Measurements from ENCODE around the gene C7.
A peak's percentile ranks its signal among the peaks of the same experiment; 100 is the strongest.
"Not testable (repeated sequence)": the region's sequence is repeated elsewhere in the genome, so short reads cannot be mapped to it uniquely, and the experiment has no call there.

C7 gene

DNA sequence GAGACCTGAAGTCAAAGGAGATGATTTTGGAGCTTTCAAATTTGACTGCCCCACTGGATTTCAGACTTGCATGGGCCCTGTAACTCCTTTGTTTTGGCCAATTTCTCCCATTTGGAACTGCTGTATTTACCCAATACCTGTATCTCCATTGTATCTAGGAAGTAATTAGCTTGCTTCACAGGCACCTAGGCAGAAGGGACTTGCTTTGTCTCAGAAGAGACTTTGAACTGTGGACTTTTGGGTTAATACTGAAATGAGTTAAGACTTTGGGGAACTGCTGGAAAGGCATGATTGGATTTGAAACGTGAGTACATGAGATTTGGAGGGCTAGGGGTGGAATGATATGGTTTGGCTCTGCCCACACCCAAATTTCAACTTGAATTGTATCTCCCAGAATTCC lies 26.2 kb upstream of the C7 start:
- not testable (repeated sequence) for H3K4me3 ChIP-seq (ENCODE audit: low read depth, low read length); H3K4me1 ChIP-seq (ENCODE audit: control insufficient read depth, insufficient read depth, low read length); H3K9ac ChIP-seq (ENCODE audit: low read depth, low read length); H3K36me3 ChIP-seq (ENCODE audit: control insufficient read depth, insufficient read depth, low read length); H3K27me3 ChIP-seq (ENCODE audit: control insufficient read depth, insufficient read depth, low read length); H3K9me3 ChIP-seq (ENCODE audit: control insufficient read depth, insufficient read depth, low read length)

DNA sequence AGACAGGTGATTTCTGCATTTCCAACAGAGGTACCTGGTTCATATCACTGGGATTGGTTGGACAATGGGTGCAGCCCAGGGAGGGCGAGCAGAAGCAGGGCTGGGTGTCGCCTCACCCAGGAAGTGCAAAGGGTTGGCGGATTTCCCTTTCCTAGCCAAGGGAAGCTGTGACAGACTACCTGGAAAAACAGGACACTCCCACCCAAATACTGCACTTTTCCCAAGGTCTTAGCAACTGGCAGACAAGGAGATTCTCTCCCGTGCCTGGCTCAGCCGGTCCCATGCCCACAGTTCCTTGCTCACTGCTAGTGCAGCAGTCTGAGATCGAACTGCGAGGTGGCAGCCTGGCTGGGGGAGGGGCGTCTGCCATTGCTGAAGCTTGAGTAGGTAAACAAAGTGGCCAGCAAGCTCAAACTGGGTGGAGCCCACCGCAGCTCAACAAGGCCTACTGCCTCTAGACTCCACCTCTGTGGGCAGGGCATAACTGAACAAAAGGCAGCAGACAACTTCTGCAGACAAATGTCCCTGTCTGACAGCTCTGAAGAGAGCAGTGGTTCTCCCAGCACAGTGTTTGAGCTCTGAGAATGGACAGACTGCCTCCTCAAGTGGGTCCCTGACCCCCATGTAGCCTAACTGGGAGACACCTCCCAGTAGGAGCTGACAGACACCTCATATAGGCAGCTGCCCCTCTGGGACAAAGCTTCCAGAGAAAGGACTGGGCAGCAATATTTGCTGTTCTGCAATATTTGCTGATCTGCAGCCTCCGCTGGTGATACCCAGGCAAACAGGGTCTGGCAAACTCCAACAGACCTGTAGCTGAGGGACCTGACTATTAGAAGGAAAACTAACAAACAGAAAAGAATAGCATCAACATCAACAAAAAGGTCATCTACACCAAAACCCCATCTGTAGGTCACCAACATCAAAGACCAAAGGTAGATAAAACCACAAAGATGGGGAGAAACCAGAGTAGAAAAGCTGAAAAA lies 13.6 kb upstream of the C7 start:
- Histone ChIP-seq H3K4me3 (ENCODE audit: low read depth, low read length) (peak overlapping the region; percentile 39), H3K9ac (ENCODE audit: low read depth, low read length) (peak overlapping the region; percentile 47)
- not testable (repeated sequence) for H3K36me3 ChIP-seq (ENCODE audit: control insufficient read depth, insufficient read depth, low read length); H3K4me1 ChIP-seq (ENCODE audit: control insufficient read depth, insufficient read depth, low read length); H3K27me3 ChIP-seq (ENCODE audit: control insufficient read depth, insufficient read depth, low read length); H3K9me3 ChIP-seq (ENCODE audit: control insufficient read depth, insufficient read depth, low read length)

- H3K36me3 ChIP-seq (ENCODE audit: control insufficient read depth, insufficient read depth, low read length), result no peaks in the 10 kb centered on the region
- H3K4me3 ChIP-seq (ENCODE audit: low read depth, low read length), result no peak overlapping the region
- H3K9me3 ChIP-seq (ENCODE audit: control insufficient read depth, insufficient read depth, low read length), result no peaks in the 10 kb centered on the region
- no peaks in the 10 kb centered on the region for H3K4me1 ChIP-seq (ENCODE audit: control insufficient read depth, insufficient read depth, low read length)
- H3K9ac ChIP-seq (ENCODE audit: low read depth, low read length), result no peak overlapping the region
- no peaks in the 10 kb centered on the region for H3K27me3 ChIP-seq (ENCODE audit: control insufficient read depth, insufficient read depth, low read length)
These were observed 4.9 kb upstream of the C7 start for GRCh38 chr5:40904205-40904993.

GRCh38 chr5:40904994-40905306 lies 4.3 kb upstream of the C7 start:
- Histone ChIP-seq H3K4me1 (ENCODE audit: control insufficient read depth, insufficient read depth, low read length) (no peaks in the 10 kb centered on the region), H3K9ac (ENCODE audit: low read depth, low read length) (no peak overlapping the region), H3K9me3 (ENCODE audit: control insufficient read depth, insufficient read depth, low read length) (no peaks in the 10 kb centered on the region), H3K36me3 (ENCODE audit: control insufficient read depth, insufficient read depth, low read length) (no peaks in the 10 kb centered on the region), H3K27me3 (ENCODE audit: control insufficient read depth, insufficient read depth, low read length) (no peaks in the 10 kb centered on the region), H3K4me3 (ENCODE audit: low read depth, low read length) (no peak overlapping the region)

GRCh38 chr5:40906351-40906751 lies 2.9 kb upstream of the C7 start:
- Histone ChIP-seq H3K9ac (ENCODE audit: low read depth, low read length) (no peak overlapping the region), H3K9me3 (ENCODE audit: control insufficient read depth, insufficient read depth, low read length) (no peaks in the 10 kb centered on the region), H3K36me3 (ENCODE audit: control insufficient read depth, insufficient read depth, low read length) (no peaks in the 10 kb centered on the region), H3K27me3 (ENCODE audit: control insufficient read depth, insufficient read depth, low read length) (no peaks in the 10 kb centered on the region), H3K4me1 (ENCODE audit: control insufficient read depth, insufficient read depth, low read length) (no peaks in the 10 kb centered on the region), H3K4me3 (ENCODE audit: low read depth, low read length) (no peak overlapping the region)

DNA sequence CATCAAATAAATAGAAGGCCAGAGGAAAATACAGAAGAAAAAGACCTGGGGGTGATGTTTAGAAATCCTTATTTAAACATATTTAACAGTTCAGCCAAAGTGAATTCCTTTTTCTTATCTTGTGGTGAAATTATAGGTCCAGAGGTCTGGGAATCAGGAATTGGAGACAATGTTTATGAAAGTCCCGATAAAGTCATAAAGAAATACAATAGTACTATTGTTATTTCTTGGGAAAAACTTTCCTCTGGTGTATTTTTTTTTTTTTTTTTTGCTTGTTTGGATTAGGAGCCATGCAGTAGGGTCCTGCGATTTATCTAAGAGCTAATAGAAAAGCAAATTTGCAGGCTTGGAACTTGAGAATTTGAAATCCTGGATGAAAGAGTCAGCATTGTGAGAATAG lies 426 bp downstream of the C7 start:
- Histone ChIP-seq H3K9ac (ENCODE audit: low read depth, low read length) (no peak overlapping the region), H3K27me3 (ENCODE audit: control insufficient read depth, insufficient read depth, low read length) (no peaks in the 10 kb centered on the region)

DNA sequence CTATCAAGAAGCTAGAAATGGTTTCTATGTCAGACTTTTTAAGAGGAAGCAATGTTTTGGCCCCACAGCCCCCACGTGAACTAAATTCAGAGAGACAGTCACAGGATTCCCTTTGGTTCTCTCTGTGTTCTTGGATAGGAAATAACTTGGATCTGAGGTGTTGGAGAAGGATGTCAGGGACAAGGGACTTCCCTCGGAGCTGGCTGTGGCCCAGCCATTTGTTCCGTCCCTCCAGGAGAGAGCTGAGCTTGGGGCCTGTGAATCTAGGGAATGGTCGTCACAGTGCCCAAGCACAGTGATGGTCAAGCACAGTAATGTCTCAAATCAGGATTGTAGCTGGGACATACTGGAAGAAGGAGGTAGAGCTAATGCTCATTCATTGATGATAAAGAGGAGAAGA lies 2.0 kb downstream of the C7 start:
- Histone ChIP-seq H3K4me1 (ENCODE audit: control insufficient read depth, insufficient read depth, low read length) (peaks cover 4% of the 10 kb centered on the region), H3K4me3 (ENCODE audit: low read depth, low read length) (no peak overlapping the region)

More for the DNA sequence above, 426 bp downstream of the C7 start:
- Histone ChIP-seq H3K4me1 (ENCODE audit: control insufficient read depth, insufficient read depth, low read length) (no peaks in the 10 kb centered on the region), H3K4me3 (ENCODE audit: low read depth, low read length) (no peak overlapping the region), H3K9me3 (ENCODE audit: control insufficient read depth, insufficient read depth, low read length) (no peaks in the 10 kb centered on the region), H3K36me3 (ENCODE audit: control insufficient read depth, insufficient read depth, low read length) (no peaks in the 10 kb centered on the region)

DNA sequence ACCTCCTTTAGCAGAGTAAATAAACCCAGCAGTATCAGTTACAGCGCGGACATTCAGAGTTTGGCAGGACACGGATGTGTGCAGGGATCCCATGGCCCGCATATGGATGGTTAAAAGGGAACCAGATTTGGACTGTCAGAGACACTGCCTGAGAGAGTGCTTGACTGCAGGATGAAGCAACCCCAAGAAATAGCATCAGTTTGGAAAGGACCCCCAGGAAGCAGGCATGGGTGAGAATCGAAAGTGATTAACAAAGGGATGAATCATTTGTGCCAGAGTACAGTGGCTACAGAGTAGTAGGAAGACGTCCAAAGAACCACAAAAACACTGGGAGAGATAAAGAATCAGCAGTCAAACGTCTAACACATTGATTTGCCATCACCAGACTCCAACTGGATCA lies 5.5 kb downstream of the C7 start:
- Histone ChIP-seq H3K36me3 (ENCODE audit: control insufficient read depth, insufficient read depth, low read length) (no peaks in the 10 kb centered on the region), H3K27me3 (ENCODE audit: control insufficient read depth, insufficient read depth, low read length) (no peaks in the 10 kb centered on the region), H3K4me1 (ENCODE audit: control insufficient read depth, insufficient read depth, low read length) (peaks cover 4% of the 10 kb centered on the region), H3K9me3 (ENCODE audit: control insufficient read depth, insufficient read depth, low read length) (no peaks in the 10 kb centered on the region), H3K4me3 (ENCODE audit: low read depth, low read length) (no peak overlapping the region), H3K9ac (ENCODE audit: low read depth, low read length) (no peak overlapping the region)

More for the DNA sequence above, 2.0 kb downstream of the C7 start:
- H3K9ac ChIP-seq (ENCODE audit: low read depth, low read length), result no peak overlapping the region
- no peaks in the 10 kb centered on the region for H3K27me3 ChIP-seq (ENCODE audit: control insufficient read depth, insufficient read depth, low read length)
- H3K36me3 ChIP-seq (ENCODE audit: control insufficient read depth, insufficient read depth, low read length), result no peaks in the 10 kb centered on the region
- H3K9me3 ChIP-seq (ENCODE audit: control insufficient read depth, insufficient read depth, low read length), result no peaks in the 10 kb centered on the region

DNA sequence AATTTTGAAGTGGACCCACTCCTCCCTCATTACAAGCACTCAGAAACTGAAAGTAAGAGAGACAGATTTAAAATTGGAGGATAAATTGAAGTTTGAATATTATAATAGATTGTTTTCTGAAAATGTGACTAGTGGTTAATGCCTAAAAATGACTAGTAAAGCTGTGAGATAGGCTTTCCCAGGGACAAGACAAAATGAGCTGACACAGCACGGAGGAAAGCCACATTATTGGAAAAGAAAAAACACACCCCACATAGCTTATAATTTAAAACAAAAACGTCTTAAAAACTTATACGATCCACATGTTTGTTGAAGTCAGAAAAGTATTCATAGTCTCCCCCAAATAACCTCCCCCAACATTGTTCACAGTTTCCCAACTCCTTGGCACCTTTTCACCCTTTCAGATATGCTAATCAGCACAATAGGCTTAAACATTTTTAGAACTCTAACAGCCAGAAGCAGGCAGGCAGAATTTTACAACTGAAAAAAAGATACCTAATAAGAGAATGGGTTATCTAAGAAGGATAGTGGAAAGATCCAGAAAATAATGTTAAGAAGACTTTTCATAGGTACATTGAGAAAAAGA lies 6.1 kb downstream of the C7 start:
- Histone ChIP-seq H3K27me3 (ENCODE audit: control insufficient read depth, insufficient read depth, low read length) (no peaks in the 10 kb centered on the region), H3K36me3 (ENCODE audit: control insufficient read depth, insufficient read depth, low read length) (no peaks in the 10 kb centered on the region), H3K4me3 (ENCODE audit: low read depth, low read length) (no peak overlapping the region), H3K4me1 (ENCODE audit: control insufficient read depth, insufficient read depth, low read length) (peaks cover 4% of the 10 kb centered on the region), H3K9me3 (ENCODE audit: control insufficient read depth, insufficient read depth, low read length) (no peaks in the 10 kb centered on the region), H3K9ac (ENCODE audit: low read depth, low read length) (no peak overlapping the region)

DNA sequence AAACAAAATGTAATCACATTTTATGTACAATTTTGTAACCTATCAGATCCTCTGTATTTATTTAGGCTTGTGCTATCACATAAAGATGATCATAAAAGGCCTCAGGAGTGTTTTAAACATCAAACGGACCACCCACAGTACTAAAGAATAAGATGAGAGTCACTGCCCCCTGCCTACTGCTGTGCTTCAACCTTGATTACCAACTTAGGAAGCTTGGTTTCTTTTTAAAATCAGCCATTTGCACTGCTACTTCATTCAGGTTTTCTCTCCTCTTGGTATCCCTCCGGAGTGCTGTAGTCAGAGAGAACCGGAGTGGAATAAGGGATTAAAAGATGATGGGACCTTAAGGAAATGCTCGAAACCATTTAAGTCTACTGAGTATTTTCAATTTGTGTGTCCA lies 6.9 kb downstream of the C7 start:
- no peaks in the 10 kb centered on the region for H3K27me3 ChIP-seq (ENCODE audit: control insufficient read depth, insufficient read depth, low read length)
- no peaks in the 10 kb centered on the region for H3K9me3 ChIP-seq (ENCODE audit: control insufficient read depth, insufficient read depth, low read length)
- no peaks in the 10 kb centered on the region for H3K36me3 ChIP-seq (ENCODE audit: control insufficient read depth, insufficient read depth, low read length)
- peaks cover 4% of the 10 kb centered on the region for H3K4me1 ChIP-seq (ENCODE audit: control insufficient read depth, insufficient read depth, low read length)
- H3K4me3 ChIP-seq (ENCODE audit: low read depth, low read length), result no peak overlapping the region
- no peak overlapping the region for H3K9ac ChIP-seq (ENCODE audit: low read depth, low read length)

GRCh38 chr5:40928886-40929448 lies 19.7 kb downstream of the C7 start:
- no peaks in the 10 kb centered on the region for H3K27me3 ChIP-seq (ENCODE audit: control insufficient read depth, insufficient read depth, low read length)
- no peak overlapping the region for H3K4me3 ChIP-seq (ENCODE audit: low read depth, low read length)
- no peak overlapping the region for H3K9ac ChIP-seq (ENCODE audit: low read depth, low read length)
- H3K4me1 ChIP-seq (ENCODE audit: control insufficient read depth, insufficient read depth, low read length), result peaks cover 9% of the 10 kb centered on the region
- peaks cover 7% of the 10 kb centered on the region for H3K9me3 ChIP-seq (ENCODE audit: control insufficient read depth, insufficient read depth, low read length)
- H3K36me3 ChIP-seq (ENCODE audit: control insufficient read depth, insufficient read depth, low read length), result no peaks in the 10 kb centered on the region

Data from iPS-15b (cell line).